Astrocyte of the spinal cord (primary cell): ENCODE data around the gene PRKAG2.

Source experiments
- DNase-seq: peaks from one replicate; pipeline ENCODE4 v3.0.0; 2011; ENCODE audit warnings: low read depth, low spot score
- H3K4me3 ChIP-seq: 2 replicates; pipeline ENCODE4 v1.5.1; 2011; ENCODE audit warnings: low read depth, mild to moderate bottlenecking, low read length, moderate library complexity
- CTCF ChIP-seq: IDR thresholded peaks from 2 replicates; pipeline ENCODE4 v1.5.1; 2012; ENCODE audit warnings: low read depth, mild to moderate bottlenecking, low read length, inconsistent platforms
- in situ Hi-C: cut with HindIII; loops from 2 replicates; pipeline ENCODE4 v1.10.0; 2017; ENCODE audit warnings: low sequenced_read_pairs

Gene PRKAG2

GRCh38 chr7:151591866-151592265 lies 285.0 kb downstream of the PRKAG2 start:
- in situ Hi-C loops = no loop called here
- no peak for DNase-seq

GRCh38 chr7:151590850-151591771 lies 285.8 kb downstream of the PRKAG2 start:
- no peak for TF ChIP-seq CTCF
- DNase-seq = no peak
- no peak overlapping the region for H3K4me3 ChIP-seq
- in situ Hi-C loops = no loop called here

More at GRCh38 chr7:151591866-151592265, 285.0 kb downstream of the PRKAG2 start:
- no peak overlapping the region for H3K4me3 ChIP-seq
- TF ChIP-seq CTCF = no peak

GRCh38 chr7:151590071-151590849 lies 286.7 kb downstream of the PRKAG2 start:
- in situ Hi-C loops = no loop called here
- DNase-seq = no peak
- TF ChIP-seq CTCF = no peak
- no peak overlapping the region for H3K4me3 ChIP-seq

DNA sequence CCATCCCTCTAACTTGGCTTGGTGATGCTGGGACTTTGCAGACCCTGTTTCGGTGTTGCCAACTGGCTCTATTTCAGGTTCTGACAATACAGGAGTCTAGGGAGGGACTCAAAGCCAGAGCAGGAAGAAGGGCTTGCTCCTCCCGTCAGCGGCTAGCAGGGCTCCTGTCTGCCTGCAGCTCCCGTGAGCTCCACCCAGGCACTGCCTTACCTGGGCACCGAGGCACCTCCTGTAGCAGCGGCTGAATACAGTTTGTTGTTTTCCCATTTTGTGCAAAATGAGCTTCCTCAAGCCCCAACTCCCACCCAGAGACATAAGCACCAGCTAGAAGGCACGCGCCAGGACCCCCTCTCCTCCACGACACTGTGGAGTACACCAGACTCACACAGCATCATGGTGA lies 287.9 kb downstream of the PRKAG2 start:
- in situ Hi-C loops = no loop called here
- DNase-seq = no peak
- no peak for TF ChIP-seq CTCF
- H3K4me3 ChIP-seq = no peak overlapping the region

DNA sequence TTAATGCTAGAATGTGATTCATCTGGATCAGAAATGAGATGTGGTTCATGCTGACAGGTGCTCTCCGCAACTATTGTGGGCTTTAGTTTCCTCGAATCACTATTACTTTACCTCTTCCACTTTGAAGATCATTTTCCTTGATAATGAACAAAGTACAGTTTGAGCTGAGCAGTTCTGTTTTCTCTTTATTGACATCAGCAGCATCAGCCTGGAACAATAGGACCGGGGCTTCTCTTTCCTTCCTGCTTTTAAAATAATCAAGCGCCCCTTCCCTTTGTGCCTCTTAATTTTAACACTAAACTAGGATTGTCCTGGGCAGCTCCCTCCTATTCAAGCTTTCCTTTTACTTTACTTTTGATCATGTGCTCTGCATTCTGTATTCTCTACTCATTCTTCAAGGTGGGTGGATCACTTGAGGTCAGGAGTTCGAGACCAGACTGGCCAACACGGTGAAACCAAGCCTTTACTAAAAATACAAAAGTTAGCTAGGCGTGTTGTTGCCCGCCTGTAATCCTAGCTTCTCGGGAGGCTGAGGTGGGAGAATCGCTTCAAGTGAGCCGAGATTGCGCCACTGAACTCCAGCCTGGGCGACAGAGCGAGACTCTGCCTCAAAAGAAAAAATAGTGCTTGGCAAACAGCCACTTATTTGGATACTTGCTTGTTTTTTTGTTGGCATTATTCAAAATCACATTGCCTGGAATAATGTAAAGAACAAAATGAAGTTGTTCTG lies 290.2 kb downstream of the PRKAG2 start:
- TF ChIP-seq CTCF = no peak
- in situ Hi-C loops = no loop called here
- no peak overlapping the region for H3K4me3 ChIP-seq
- DNase-seq = no peak

- in situ Hi-C loops = no loop called here
- TF ChIP-seq CTCF = no peak
- DNase-seq = no peak
These were observed 291.0 kb downstream of the PRKAG2 start for GRCh38 chr7:151585744-151586393.

More at GRCh38 chr7:151585744-151586393, 291.0 kb downstream of the PRKAG2 start:
- no peak overlapping the region for H3K4me3 ChIP-seq
